GM23248 (cell line): ENCODE measurements around the gene GGA2.

Source experiments
- EZH2 ChIP-seq: fragments of 200-600 bp; sonication (generic); IDR thresholded peaks from 2 replicates; pipeline ENCODE4 v1.6.1; 2018; ENCODE audit warnings: antibody characterized with exemption, mild to moderate bottlenecking; ENCODE audit not compliant: insufficient read depth, poor library complexity, severe bottlenecking
- EZH2phosphoT487 ChIP-seq: fragments of 200-600 bp; sonication (generic); IDR thresholded peaks from 2 replicates; pipeline ENCODE4 v1.6.1; 2018; ENCODE audit warnings: antibody characterized with exemption, moderate library complexity, mild to moderate bottlenecking, low read depth; ENCODE audit not compliant: insufficient read depth

DNA sequence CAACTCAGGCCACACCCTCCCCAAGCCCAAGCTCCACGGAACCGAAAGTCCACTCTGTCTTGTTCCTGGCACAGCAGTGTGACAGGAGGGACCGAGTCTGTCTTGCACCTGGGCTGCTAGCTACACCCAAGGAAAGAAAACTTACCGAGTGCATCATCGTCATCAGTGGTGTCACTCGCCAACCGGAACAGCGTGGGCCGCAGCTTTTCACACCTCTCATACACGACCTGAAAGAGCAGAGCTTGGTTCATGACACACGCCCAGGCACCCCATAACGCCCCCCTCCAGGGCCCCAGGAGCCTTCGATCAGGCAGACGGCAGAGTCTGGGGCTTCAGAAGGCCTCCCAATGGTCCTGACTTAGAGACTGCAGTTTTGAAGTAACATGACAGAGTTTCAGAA is 27.5 kb downstream of the GGA2 start:
- no peak for TF ChIP-seq EZH2
- no peak for TF ChIP-seq EZH2phosphoT487
